Measurements from ENCODE around the gene DPP10.

Gene DPP10

GRCh38 chr2:115122701-115123100 is 680.3 kb downstream of the DPP10 start:
- H2AFZ ChIP-seq (ENCODE audit: low read length): no peak overlapping the region
- H3K4me3 ChIP-seq (ENCODE audit: low read depth, low read length, poor library complexity, severe bottlenecking): no peak overlapping the region
- no peak overlapping the region for H3K9ac ChIP-seq (ENCODE audit: low read length)
- no peak overlapping the region for H3K27ac ChIP-seq (ENCODE audit: low read depth, low read length, poor library complexity, severe bottlenecking)
- H3K9me2 ChIP-seq (ENCODE audit: low read depth, low read length): no peaks in the 10 kb centered on the region
- no peaks in the 10 kb centered on the region for H3K79me2 ChIP-seq (ENCODE audit: insufficient read depth, low read length)
- no peak overlapping the region for H3K4me2 ChIP-seq (ENCODE audit: low read length)
- no peaks in the 10 kb centered on the region for H3F3A ChIP-seq (ENCODE audit: insufficient read depth, low read length)
- H3K9me3 ChIP-seq (ENCODE audit: low read length): no peaks in the 10 kb centered on the region
- H3K36me3 ChIP-seq (ENCODE audit: insufficient read depth, low read length): no peaks in the 10 kb centered on the region
- no peaks in the 10 kb centered on the region for H4K20me1 ChIP-seq (ENCODE audit: insufficient read depth, low read length)
- H3K27me3 ChIP-seq (ENCODE audit: insufficient read depth, low read length): no peaks in the 10 kb centered on the region
- H3K4me1 ChIP-seq (ENCODE audit: insufficient read depth, low read length, severe bottlenecking): no peaks in the 10 kb centered on the region
- no peak for TF ChIP-seq EZH2 (IDR thresholded peaks at IDR 0.05; ENCODE audit: borderline replicate concordance, low read length)
- TF ChIP-seq CTCF (IDR thresholded peaks at IDR 0.05; ENCODE audit: low read length): no peak

- Histone ChIP-seq H4K20me1 (ENCODE audit: insufficient read depth, low read length) (no peaks in the 10 kb centered on the region), H3F3A (ENCODE audit: insufficient read depth, low read length) (no peaks in the 10 kb centered on the region), H3K4me2 (ENCODE audit: low read length) (no peak overlapping the region), H3K4me3 (ENCODE audit: low read depth, low read length, poor library complexity, severe bottlenecking) (no peak overlapping the region), H3K9ac (ENCODE audit: low read length) (no peak overlapping the region), H3K36me3 (ENCODE audit: insufficient read depth, low read length) (no peaks in the 10 kb centered on the region), H3K27me3 (ENCODE audit: insufficient read depth, low read length) (no peaks in the 10 kb centered on the region), H3K9me3 (ENCODE audit: low read length) (no peaks in the 10 kb centered on the region), H3K9me2 (ENCODE audit: low read depth, low read length) (no peaks in the 10 kb centered on the region), H3K79me2 (ENCODE audit: insufficient read depth, low read length) (no peaks in the 10 kb centered on the region), H3K4me1 (ENCODE audit: insufficient read depth, low read length, severe bottlenecking) (no peaks in the 10 kb centered on the region), H2AFZ (ENCODE audit: low read length) (no peak overlapping the region), H3K27ac (ENCODE audit: low read depth, low read length, poor library complexity, severe bottlenecking) (no peak overlapping the region)
- TF ChIP-seq CTCF (IDR thresholded peaks at IDR 0.05; ENCODE audit: low read length): no peak
- no peak for TF ChIP-seq EZH2 (IDR thresholded peaks at IDR 0.05; ENCODE audit: borderline replicate concordance, low read length)
Observed at GRCh38 chr2:115124817-115125216, 682.4 kb downstream of the DPP10 start.

- Histone ChIP-seq H3K27me3 (ENCODE audit: insufficient read depth, low read length) (no peaks in the 10 kb centered on the region), H3K4me3 (ENCODE audit: low read depth, low read length, poor library complexity, severe bottlenecking) (no peak overlapping the region), H3K9me2 (ENCODE audit: low read depth, low read length) (no peaks in the 10 kb centered on the region), H3K9ac (ENCODE audit: low read length) (no peak overlapping the region), H4K20me1 (ENCODE audit: insufficient read depth, low read length) (no peaks in the 10 kb centered on the region), H3K4me1 (ENCODE audit: insufficient read depth, low read length, severe bottlenecking) (no peaks in the 10 kb centered on the region), H3K9me3 (ENCODE audit: low read length) (no peaks in the 10 kb centered on the region), H3K4me2 (ENCODE audit: low read length) (no peak overlapping the region), H3K27ac (ENCODE audit: low read depth, low read length, poor library complexity, severe bottlenecking) (no peak overlapping the region), H2AFZ (ENCODE audit: low read length) (no peak overlapping the region), H3K79me2 (ENCODE audit: insufficient read depth, low read length) (no peaks in the 10 kb centered on the region), H3K36me3 (ENCODE audit: insufficient read depth, low read length) (no peaks in the 10 kb centered on the region), H3F3A (ENCODE audit: insufficient read depth, low read length) (no peaks in the 10 kb centered on the region)
- TF ChIP-seq CTCF (IDR thresholded peaks at IDR 0.05; ENCODE audit: low read length) (no peak), EZH2 (IDR thresholded peaks at IDR 0.05; ENCODE audit: borderline replicate concordance, low read length) (no peak)
Observed at GRCh38 chr2:115129536-115129935, 687.1 kb downstream of the DPP10 start.

Data from OCI-LY1 (cell line).